GM12878 (cell line): ENCODE data around the gene ATRNL1. TPM values are rescaled to one million over a fixed set of nuclear protein-coding genes. Genes with fewer than 3 reads are reported as not detected.

ENCODE experiments used
- ATAC-seq: fragments of 200-7000 bp; cut with Tn5 transposase; 3 replicates; pipeline ENCODE4 v1.9.1; 2020; ENCODE audit warnings: mild to moderate bottlenecking, moderate library complexity
- BruUV-seq: library from RNA; stranded (reverse); fragments of 400-500 nt; replicated peaks from 2 replicates; lab custom pipeline; 2021; lab: Mats Ljungman, UMichigan
- CTCF ChIA-PET: fragments of 300-600 bp; sonication (Branson Sonifier 250); formaldehyde crosslinking; extraction: SDS; loops from one replicate; lab custom pipeline; 2021; ENCODE audit warnings: inconsistent platforms; lab: Yijun Ruan, JAX
- POLR2A ChIA-PET: fragments of 350-600 bp; formaldehyde crosslinking; extraction: SDS; loops from one replicate; lab custom pipeline; 2021; ENCODE audit warnings: inconsistent platforms; lab: Charles Lee
- RAD21 ChIA-PET: fragments of 300-600 bp; sonication (Branson Sonifier 250); formaldehyde crosslinking; loops from one replicate; lab custom pipeline; 2023; ENCODE audit warnings: antibody characterized with exemption; ENCODE audit not compliant: unreplicated experiment; lab: Charles Lee
- SMC1A ChIA-PET: fragments of 300-600 bp; sonication (Branson Sonifier 250); formaldehyde crosslinking; loops from one replicate; lab custom pipeline; 2023; ENCODE audit not compliant: unreplicated experiment, uncharacterized antibody; lab: Charles Lee
- DNase-seq: peaks from one replicate; pipeline ENCODE4 v3.0.0-alpha.2; 2011; ENCODE audit warnings: low read depth, low spot score
- FAIRE-seq: peaks from 3 replicates; lab custom pipeline; 2011; peaks lifted over from hg19 to GRCh38; lab: Jason Lieb, UNC
- H2AFZ ChIP-seq: 2 replicates; pipeline ENCODE4 v1.6.0; 2011; ENCODE audit warnings: low read depth, low read length, control low read depth; ENCODE audit not compliant: control insufficient read depth
- H3K27ac ChIP-seq: 2 replicates; pipeline ENCODE4 v1.5.1; 2011; ENCODE audit warnings: control low read depth; ENCODE audit not compliant: control insufficient read depth, insufficient read depth
- H3K27me3 ChIP-seq, 2 experiments: replicated peaks in 1 of 2; 2 replicates each; pipeline versions ENCODE4 v1.6.0 to v1.6.1; 2011; ENCODE audit warnings: low read length in 1 of 2; ENCODE audit not compliant: control insufficient read depth in 2 of 2, insufficient read depth in 2 of 2
- H3K36me3 ChIP-seq, 2 experiments: 2 replicates each; pipeline ENCODE4 v1.5.1; 2011; ENCODE audit warnings: low read length in 1 of 2; ENCODE audit not compliant: control insufficient read depth in 2 of 2, insufficient read depth in 2 of 2
- H3K4me1 ChIP-seq: 2 replicates; pipeline ENCODE4 v1.6.1; 2011; ENCODE audit warnings: mild to moderate bottlenecking, low read length, moderate library complexity, mixed read lengths; ENCODE audit not compliant: control insufficient read depth, insufficient read depth
- H3K4me2 ChIP-seq: 2 replicates; pipeline ENCODE4 v1.6.0; 2011; ENCODE audit warnings: control low read depth; ENCODE audit not compliant: control insufficient read depth, insufficient read depth
- H3K4me3 ChIP-seq: fragments of 200-600 bp; sonication (generic); 2 replicates; pipeline ENCODE4 v1.5.1; 2016
- H3K79me2 ChIP-seq: 2 replicates; pipeline ENCODE4 v1.6.0; 2011; ENCODE audit warnings: low read length; ENCODE audit not compliant: control insufficient read depth, insufficient read depth
- H3K9ac ChIP-seq: 2 replicates; pipeline ENCODE4 v1.8.0; 2011; ENCODE audit warnings: low read length, control low read depth, mixed read lengths; ENCODE audit not compliant: control insufficient read depth, insufficient read depth
- H3K9me3 ChIP-seq: replicated peaks from 3 replicates; pipeline ENCODE4 v1.5.1; 2011; ENCODE audit warnings: mild to moderate bottlenecking, low read length; ENCODE audit not compliant: control insufficient read depth, insufficient read depth
- H4K20me1 ChIP-seq: 2 replicates; pipeline ENCODE4 v1.6.0; 2011; ENCODE audit not compliant: control insufficient read depth, insufficient read depth
- IKZF1 ChIP-seq: fragments of 450-650 bp; conservative IDR thresholded peaks from 2 replicates; pipeline ENCODE4 v1.6.1; 2017; ENCODE audit warnings: antibody characterized with exemption, mild to moderate bottlenecking
- RAD51 ChIP-seq: fragments of 450-650 bp; IDR thresholded peaks from 2 replicates; pipeline ENCODE4 v1.6.1; 2016; ENCODE audit warnings: moderate library complexity, mild to moderate bottlenecking, inconsistent platforms
- ZNF274 ChIP-seq: IDR thresholded peaks from one replicate; pipeline ENCODE4 v1.8.0; 2011; ENCODE audit not compliant: insufficient read length, insufficient read depth
- in situ Hi-C: fragments of 300-500 bp; cut with MboI; formaldehyde crosslinking; loops from 9 replicates; pipeline ENCODE4 v1.14.3; 2018; ENCODE audit warnings: mixed read lengths
- intact Hi-C: fragments of 100-400 bp; cut with micrococcal nuclease; formaldehyde crosslinking; loops from one replicate; pipeline ENCODE4 v1.14.2; 2022; ENCODE audit not compliant: unreplicated experiment
- polyA plus RNA-seq, 11 experiments: library from polyadenylated mRNA; depleted of rRNA in 4 of 11; unstranded in 6 of 11; stranded (reverse) in 5 of 11; fragments of >200 nt; fragmentation: Nextera tagmentation in 4 of 11; fragmentation: Illumina TruSeq in 1 of 11; extraction: Ambion mirVana in 4 of 11; extraction: Trizol in 1 of 11; gene quantifications; 1 replicate in 1 of 11; 2 replicates in 10 of 11; pipeline versions ENCODE4 v1.2.1 to v1.2.3, GENCODE V29; 2011 to 2016; ENCODE audit warnings: inconsistent platforms in 2 of 11, missing spikeins in 2 of 11, low read depth in 1 of 11
- total RNA-seq, 4 experiments: library from RNA; depleted of rRNA in 3 of 4; stranded (reverse); fragments of >200 nt in 3 of 4; fragmentation: Illumina TruSeq in 1 of 4; extraction: Trizol in 1 of 4; gene quantifications; 2 replicates each; pipeline versions ENCODE4 v1.2.1 to v1.2.3, GENCODE V29; 2013 to 2021
- TF ChIP-seq, protein P1 (sequence below): IDR thresholded peaks from 2 replicates; pipeline ENCODE4 v1.6.1; 2012; ENCODE audit warnings: improper control_type of control experiment, low read depth, low read length; ENCODE audit not compliant: insufficient replicate concordance

Gene ATRNL1
- total and polyA plus RNA-seq, 10 of the 15 experiments (the other 5 are each of a cell fraction or from before 2014, with no cell fraction given): 0.03 to 1.4 (median 0.34) TPM

DNA sequence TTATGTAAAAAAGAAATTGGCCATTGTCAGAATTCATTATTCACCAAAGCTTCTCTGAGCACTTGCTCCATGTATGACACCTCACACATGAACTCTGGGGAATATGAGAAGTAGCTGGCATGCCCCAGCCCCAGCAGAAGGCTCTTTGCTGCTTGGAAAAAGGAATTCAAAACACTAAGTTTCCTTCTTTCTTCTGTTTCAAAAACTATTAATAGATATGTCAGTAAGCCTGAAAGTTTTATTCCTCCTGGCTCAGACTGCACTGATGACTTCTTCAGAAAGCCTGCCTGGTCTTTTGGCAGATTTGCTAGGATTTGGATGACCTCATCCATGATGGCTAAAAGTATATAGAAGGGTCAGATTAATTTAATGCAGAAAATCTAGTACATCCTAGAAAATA lies 668.9 kb downstream of the ATRNL1 start:
- no peaks in the 10 kb centered on the region for H3K9me3 ChIP-seq
- ATAC-seq: no peak
- POLR2A ChIA-PET: no interaction called here
- SMC1A ChIA-PET: no interaction called here
- TF ChIP-seq, protein P1, sequence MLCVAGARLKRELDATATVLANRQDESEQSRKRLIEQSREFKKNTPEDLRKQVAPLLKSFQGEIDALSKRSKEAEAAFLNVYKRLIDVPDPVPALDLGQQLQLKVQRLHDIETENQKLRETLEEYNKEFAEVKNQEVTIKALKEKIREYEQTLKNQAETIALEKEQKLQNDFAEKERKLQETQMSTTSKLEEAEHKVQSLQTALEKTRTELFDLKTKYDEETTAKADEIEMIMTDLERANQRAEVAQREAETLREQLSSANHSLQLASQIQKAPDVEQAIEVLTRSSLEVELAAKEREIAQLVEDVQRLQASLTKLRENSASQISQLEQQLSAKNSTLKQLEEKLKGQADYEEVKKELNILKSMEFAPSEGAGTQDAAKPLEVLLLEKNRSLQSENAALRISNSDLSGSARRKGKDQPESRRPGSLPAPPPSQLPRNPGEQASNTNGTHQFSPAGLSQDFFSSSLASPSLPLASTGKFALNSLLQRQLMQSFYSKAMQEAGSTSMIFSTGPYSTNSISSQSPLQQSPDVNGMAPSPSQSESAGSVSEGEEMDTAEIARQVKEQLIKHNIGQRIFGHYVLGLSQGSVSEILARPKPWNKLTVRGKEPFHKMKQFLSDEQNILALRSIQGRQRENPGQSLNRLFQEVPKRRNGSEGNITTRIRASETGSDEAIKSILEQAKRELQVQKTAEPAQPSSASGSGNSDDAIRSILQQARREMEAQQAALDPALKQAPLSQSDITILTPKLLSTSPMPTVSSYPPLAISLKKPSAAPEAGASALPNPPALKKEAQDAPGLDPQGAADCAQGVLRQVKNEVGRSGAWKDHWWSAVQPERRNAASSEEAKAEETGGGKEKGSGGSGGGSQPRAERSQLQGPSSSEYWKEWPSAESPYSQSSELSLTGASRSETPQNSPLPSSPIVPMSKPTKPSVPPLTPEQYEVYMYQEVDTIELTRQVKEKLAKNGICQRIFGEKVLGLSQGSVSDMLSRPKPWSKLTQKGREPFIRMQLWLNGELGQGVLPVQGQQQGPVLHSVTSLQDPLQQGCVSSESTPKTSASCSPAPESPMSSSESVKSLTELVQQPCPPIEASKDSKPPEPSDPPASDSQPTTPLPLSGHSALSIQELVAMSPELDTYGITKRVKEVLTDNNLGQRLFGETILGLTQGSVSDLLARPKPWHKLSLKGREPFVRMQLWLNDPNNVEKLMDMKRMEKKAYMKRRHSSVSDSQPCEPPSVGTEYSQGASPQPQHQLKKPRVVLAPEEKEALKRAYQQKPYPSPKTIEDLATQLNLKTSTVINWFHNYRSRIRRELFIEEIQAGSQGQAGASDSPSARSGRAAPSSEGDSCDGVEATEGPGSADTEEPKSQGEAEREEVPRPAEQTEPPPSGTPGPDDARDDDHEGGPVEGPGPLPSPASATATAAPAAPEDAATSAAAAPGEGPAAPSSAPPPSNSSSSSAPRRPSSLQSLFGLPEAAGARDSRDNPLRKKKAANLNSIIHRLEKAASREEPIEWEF: no peak
- no peak for TF ChIP-seq IKZF1
- TF ChIP-seq ZNF274: no peak
- no peak for TF ChIP-seq RAD51
- no peak overlapping the region for H3K27ac ChIP-seq
- no peak overlapping the region for H3K9ac ChIP-seq
- no peaks in the 10 kb centered on the region for H3K79me2 ChIP-seq
- no TSS peak for BruUV-seq
- no peaks in the 10 kb centered on the region for H3K4me1 ChIP-seq
- in situ Hi-C loops: no loop called here
- CTCF ChIA-PET: no interaction called here
- FAIRE-seq: no peak
- no peaks in the 10 kb centered on the region for H4K20me1 ChIP-seq
- RAD21 ChIA-PET: no interaction called here
- intact Hi-C loops: no loop called here
- H3K27me3 ChIP-seq: no peaks in the 10 kb centered on the region
- DNase-seq: no peak
- no peak overlapping the region for H2AFZ ChIP-seq
- H3K36me3 ChIP-seq: no peaks in the 10 kb centered on the region
- H3K4me3 ChIP-seq: no peak overlapping the region
- no peak overlapping the region for H3K4me2 ChIP-seq
